ENCODE data around the gene ID4. TPM values are rescaled to one million over a fixed set of nuclear protein-coding genes. Genes with fewer than 3 reads are reported as not detected.

Gene ID4
- total and polyA plus RNA-seq, 2 of the 8 experiments (the other 6 are each of a cell fraction or from before 2014, with no cell fraction given): 2.0 to 8.3 TPM

DNA sequence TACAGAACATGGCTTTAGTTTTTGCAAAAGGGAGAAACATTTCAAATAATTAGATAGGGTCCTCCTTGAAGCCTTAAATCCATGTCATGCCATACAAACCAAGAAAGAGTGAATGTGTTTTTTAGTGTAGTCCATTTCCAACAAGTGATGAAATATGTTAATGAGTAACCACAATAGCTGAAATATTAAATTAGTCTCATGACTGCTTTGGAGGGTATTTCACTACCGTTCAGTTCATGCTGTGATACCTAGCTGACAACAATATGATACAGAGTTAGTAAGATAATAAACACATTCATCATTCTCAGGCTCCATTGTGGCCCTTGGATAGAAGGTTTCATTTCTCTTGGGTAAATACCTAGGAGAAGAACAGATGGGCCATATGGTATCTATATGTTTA, 5.8 kb upstream of the ID4 start (continued):
- TF ChIP-seq KDM4A (IDR thresholded peaks at IDR 0.05; ENCODE audit: low read depth, low read length, severe bottlenecking) (no peak), GABPA (IDR thresholded peaks at IDR 0.05; ENCODE audit: borderline replicate concordance, insufficient read depth, low read length) (no peak)

Data from H1 (cell line).